ENCODE measurements around the gene ARL6IP6. TPM values are rescaled to one million over a fixed set of nuclear protein-coding genes. Genes with fewer than 3 reads are reported as not detected.
A peak's percentile ranks its signal among the peaks of the same experiment; 100 is the strongest.

Gene ARL6IP6
- total RNA-seq, 1 experiment from 2014 or later = 27.2 TPM

DNA sequence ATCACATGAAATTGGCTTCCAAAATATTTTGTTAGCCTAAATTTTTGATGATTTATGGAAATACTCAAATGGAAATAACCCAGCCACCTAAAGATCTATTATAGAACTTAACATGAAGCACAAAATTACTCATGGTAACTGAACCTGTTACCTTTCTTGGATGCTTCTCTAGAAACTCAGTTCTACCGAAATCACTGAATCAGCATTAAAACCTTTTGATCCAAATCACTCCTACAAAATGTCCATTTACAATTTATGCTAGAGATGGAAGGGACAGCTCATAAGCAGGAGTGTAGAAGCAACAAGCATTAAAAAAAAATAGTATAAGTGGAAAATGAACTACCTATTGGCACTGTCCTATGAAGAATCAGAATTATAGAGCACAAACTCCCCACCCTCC lies 3.3 kb upstream of the ARL6IP6 start:
- Histone ChIP-seq H4K20me1 (ENCODE audit: insufficient read depth) (peaks cover 51% of the 10 kb centered on the region), H3K9me3 (ENCODE audit: insufficient read depth, low read depth) (peaks cover 4% of the 10 kb centered on the region; the same call in 1 of the 2 replicates), H2AFZ (no peak overlapping the region), H3K36me3 (ENCODE audit: low read depth) (peaks cover 41% of the 10 kb centered on the region), H3K4me1 (replicated peaks; ENCODE audit: insufficient read depth) (peaks cover 21% of the 10 kb centered on the region), H3K27ac (no peak overlapping the region), H3K9me2 (ENCODE audit: insufficient read depth) (no peaks in the 10 kb centered on the region), H3K4me2 (peak overlapping the region; percentile 82), H3K79me2 (ENCODE audit: low read depth) (peaks cover 79% of the 10 kb centered on the region), H3K4me3 (peak overlapping the region; percentile 87; the same call in 1 of the 2 replicates), H3K27me3 (ENCODE audit: insufficient read depth, low read depth) (no peaks in the 10 kb centered on the region), H3F3A (ENCODE audit: insufficient read depth, low read depth) (peaks cover 10% of the 10 kb centered on the region; the same call in 1 of the 2 replicates)
- POLR2A ChIA-PET (ENCODE audit: unreplicated experiment) = no interaction called here
- no peak for TF ChIP-seq EZH2 (IDR thresholded peaks at IDR 0.05; ENCODE audit: low read depth)
- TF ChIP-seq, protein P1, sequence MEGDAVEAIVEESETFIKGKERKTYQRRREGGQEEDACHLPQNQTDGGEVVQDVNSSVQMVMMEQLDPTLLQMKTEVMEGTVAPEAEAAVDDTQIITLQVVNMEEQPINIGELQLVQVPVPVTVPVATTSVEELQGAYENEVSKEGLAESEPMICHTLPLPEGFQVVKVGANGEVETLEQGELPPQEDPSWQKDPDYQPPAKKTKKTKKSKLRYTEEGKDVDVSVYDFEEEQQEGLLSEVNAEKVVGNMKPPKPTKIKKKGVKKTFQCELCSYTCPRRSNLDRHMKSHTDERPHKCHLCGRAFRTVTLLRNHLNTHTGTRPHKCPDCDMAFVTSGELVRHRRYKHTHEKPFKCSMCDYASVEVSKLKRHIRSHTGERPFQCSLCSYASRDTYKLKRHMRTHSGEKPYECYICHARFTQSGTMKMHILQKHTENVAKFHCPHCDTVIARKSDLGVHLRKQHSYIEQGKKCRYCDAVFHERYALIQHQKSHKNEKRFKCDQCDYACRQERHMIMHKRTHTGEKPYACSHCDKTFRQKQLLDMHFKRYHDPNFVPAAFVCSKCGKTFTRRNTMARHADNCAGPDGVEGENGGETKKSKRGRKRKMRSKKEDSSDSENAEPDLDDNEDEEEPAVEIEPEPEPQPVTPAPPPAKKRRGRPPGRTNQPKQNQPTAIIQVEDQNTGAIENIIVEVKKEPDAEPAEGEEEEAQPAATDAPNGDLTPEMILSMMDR (conservative IDR thresholded peaks at IDR 0.05) = no peak
- intact Hi-C loops (cut with micrococcal nuclease; ENCODE audit: unreplicated experiment) = loop anchor here (10.0 kb wide), 2 partner anchors 300 to 680 kb away; no protein-coding TSS in a partner anchor
- CTCF ChIA-PET = interaction anchor here (0.7 kb wide), 1 partner anchor 79 kb away, joined by 5 read pairs; no protein-coding TSS in a partner anchor
- DNase-seq = no peak
- BruUV-seq (replicated peaks) = no TSS peak

DNA sequence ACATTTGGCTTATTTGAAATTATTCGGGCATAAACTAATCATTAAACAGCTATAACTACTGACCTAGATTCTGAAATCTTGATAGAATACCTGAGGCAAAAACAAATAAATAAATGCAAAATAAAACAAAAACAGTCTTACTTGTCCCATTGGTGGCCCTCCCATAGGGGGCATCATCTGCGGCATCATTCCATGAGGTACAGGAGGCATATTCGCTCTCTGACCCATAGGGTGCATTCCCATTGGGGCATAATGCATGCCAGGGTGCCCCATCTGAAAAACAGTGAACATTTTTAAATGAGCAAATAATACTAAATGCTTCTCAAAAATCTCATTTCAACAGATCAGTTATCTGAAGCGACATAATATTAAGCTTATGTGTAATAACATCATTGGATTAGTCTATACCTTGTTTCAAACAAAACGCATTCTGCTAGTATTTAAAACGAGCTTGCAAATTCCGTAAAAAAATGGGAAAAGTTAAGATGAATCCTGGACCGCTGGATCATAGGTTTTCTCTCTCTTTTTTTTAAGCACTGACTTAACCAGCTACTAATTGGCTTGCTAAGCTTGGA lies 2.5 kb upstream of the ARL6IP6 start:
- no peaks in the 10 kb centered on the region for H3K9me3 ChIP-seq (ENCODE audit: insufficient read depth, low read depth)
- ChIA-PET CTCF (interaction anchor here (0.6 to 1.1 kb wide), 5 partner anchors 10 to 690 kb away, joined by 3 to 6 read pairs (median 4); no protein-coding TSS in a partner anchor), POLR2A (ENCODE audit: unreplicated experiment) (no interaction called here)
- peaks cover 10% of the 10 kb centered on the region; the same call in 1 of the 2 replicates for H3F3A ChIP-seq (ENCODE audit: insufficient read depth, low read depth)
- no peak overlapping the region for H3K27ac ChIP-seq
- no TSS peak for BruUV-seq (replicated peaks)
- TF ChIP-seq, protein P1 (conservative IDR thresholded peaks at IDR 0.05) = peak; percentile 76
- no peak for TF ChIP-seq EZH2 (IDR thresholded peaks at IDR 0.05; ENCODE audit: low read depth)
- H3K27me3 ChIP-seq (ENCODE audit: insufficient read depth, low read depth) = no peaks in the 10 kb centered on the region
- no peaks in the 10 kb centered on the region for H3K9me2 ChIP-seq (ENCODE audit: insufficient read depth)
- H3K36me3 ChIP-seq (ENCODE audit: low read depth) = peaks cover 34% of the 10 kb centered on the region
- peaks cover 79% of the 10 kb centered on the region for H3K79me2 ChIP-seq (ENCODE audit: low read depth)
- peak; percentile 11 to 46 for DNase-seq
- peak overlapping the region; percentile 87 for H3K4me3 ChIP-seq
- H4K20me1 ChIP-seq (ENCODE audit: insufficient read depth) = peaks cover 51% of the 10 kb centered on the region
- intact Hi-C loops (cut with micrococcal nuclease; ENCODE audit: unreplicated experiment) = loop anchor here (10.0 kb wide), 2 partner anchors 301 to 681 kb away; no protein-coding TSS in a partner anchor
- peaks cover 21% of the 10 kb centered on the region for H3K4me1 ChIP-seq (replicated peaks; ENCODE audit: insufficient read depth)
- no peak overlapping the region for H2AFZ ChIP-seq
- peak overlapping the region; percentile 82 for H3K4me2 ChIP-seq

DNA sequence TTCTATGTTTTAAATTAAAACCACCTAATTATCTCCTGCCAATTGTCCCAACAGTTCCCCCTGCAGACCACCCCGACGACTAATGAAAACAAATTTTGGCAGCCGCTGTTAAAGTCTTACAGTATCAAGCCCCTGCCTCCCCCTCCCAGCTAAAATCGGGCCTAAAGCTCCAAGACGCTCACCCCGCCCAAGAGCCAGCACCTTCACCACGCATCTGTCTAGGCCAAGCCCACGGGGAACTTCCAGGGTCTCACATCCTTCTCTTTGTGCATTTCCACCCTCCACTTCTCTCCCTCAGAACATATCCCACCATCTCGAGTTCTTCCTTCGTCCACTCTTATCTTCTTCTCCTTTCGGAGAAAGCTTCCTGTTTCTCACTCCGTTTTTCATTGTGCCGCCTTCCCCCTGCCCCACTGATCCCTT lies 1.6 kb upstream of the ARL6IP6 start:
- Histone ChIP-seq H3K36me3 (ENCODE audit: low read depth) (peaks cover 27% of the 10 kb centered on the region), H3K79me2 (ENCODE audit: low read depth) (peaks cover 82% of the 10 kb centered on the region), H3K27me3 (ENCODE audit: insufficient read depth, low read depth) (no peaks in the 10 kb centered on the region), H3K9me3 (ENCODE audit: insufficient read depth, low read depth) (no peaks in the 10 kb centered on the region), H2AFZ (peak overlapping the region; percentile 89), H3K4me2 (peak overlapping the region; percentile 82), H3K4me3 (peak overlapping the region; percentile 87), H3K9me2 (ENCODE audit: insufficient read depth) (no peaks in the 10 kb centered on the region), H3K4me1 (replicated peaks; ENCODE audit: insufficient read depth) (peaks cover 21% of the 10 kb centered on the region), H4K20me1 (ENCODE audit: insufficient read depth) (peaks cover 46% of the 10 kb centered on the region), H3F3A (ENCODE audit: insufficient read depth, low read depth) (peaks cover 10% of the 10 kb centered on the region; the same call in 1 of the 2 replicates), H3K27ac (peak overlapping the region; percentile 82)
- TF ChIP-seq, protein P1 (conservative IDR thresholded peaks at IDR 0.05) = no peak
- TF ChIP-seq EZH2 (IDR thresholded peaks at IDR 0.05; ENCODE audit: low read depth) = no peak
- POLR2A ChIA-PET (ENCODE audit: unreplicated experiment) = no interaction called here
- intact Hi-C loops (cut with micrococcal nuclease; ENCODE audit: unreplicated experiment) = loop anchor here (1.0 to 10.0 kb wide), 4 partner anchors 302 to 682 kb away; partner anchors contain the start of gene STAM2
- DNase-seq = no peak
- CTCF ChIA-PET = interaction anchor here (0.6 to 1.1 kb wide), 3 partner anchors 14 to 691 kb away, joined by 3 to 4 read pairs (median 4); no protein-coding TSS in a partner anchor
- TSS peak; percentile 27 for BruUV-seq (replicated peaks)
